Prostate gland (tissue), 2 donors: ENCODE measurements around the gene ABCC5.

Experiments
- POLR2A ChIP-seq: fragments of 450-650 bp; IDR thresholded peaks from one replicate; pipeline ENCODE4 v1.6.1; 2016; ENCODE audit warnings: antibody characterized with exemption, mild to moderate bottlenecking
- POLR2AphosphoS5 ChIP-seq: sonication (generic); formaldehyde crosslinking; IDR thresholded peaks from one replicate; pipeline ENCODE4 v1.6.1; 2017; ENCODE audit warnings: antibody characterized with exemption
- TF ChIP-seq, protein P1 (sequence below), 4 experiments: fragments of 200-600 bp in 2 of 4; fragments of 450-650 bp in 2 of 4; sonication (generic) in 2 of 4; IDR thresholded peaks; 1 replicate in 3 of 4; 2 replicates in 1 of 4; pipeline ENCODE4 v1.5.1; 2016 to 2019; ENCODE audit warnings: antibody characterized with exemption in 4 of 4, mild to moderate bottlenecking in 2 of 4, moderate library complexity in 2 of 4

DNA sequence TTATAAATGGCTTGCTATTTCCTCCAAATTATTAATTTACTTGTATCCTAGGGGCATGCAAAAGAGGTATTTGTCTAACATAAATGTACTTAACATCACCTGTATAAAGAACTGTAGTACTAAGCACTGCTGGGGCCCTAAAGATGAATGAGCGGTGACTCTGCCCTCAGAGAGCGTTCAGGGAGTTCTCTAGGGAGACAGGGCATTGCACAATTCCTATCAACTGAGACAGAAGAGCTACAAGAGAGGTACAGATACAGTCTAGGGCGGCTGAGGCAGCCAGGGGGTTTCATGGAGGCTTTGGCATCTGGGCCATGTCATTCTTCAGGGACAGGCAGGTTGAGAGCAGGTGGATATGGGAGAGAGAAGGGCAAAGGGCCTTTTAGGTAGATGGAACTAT, 93.1 kb downstream of the ABCC5 start:
- TF ChIP-seq, protein P1, sequence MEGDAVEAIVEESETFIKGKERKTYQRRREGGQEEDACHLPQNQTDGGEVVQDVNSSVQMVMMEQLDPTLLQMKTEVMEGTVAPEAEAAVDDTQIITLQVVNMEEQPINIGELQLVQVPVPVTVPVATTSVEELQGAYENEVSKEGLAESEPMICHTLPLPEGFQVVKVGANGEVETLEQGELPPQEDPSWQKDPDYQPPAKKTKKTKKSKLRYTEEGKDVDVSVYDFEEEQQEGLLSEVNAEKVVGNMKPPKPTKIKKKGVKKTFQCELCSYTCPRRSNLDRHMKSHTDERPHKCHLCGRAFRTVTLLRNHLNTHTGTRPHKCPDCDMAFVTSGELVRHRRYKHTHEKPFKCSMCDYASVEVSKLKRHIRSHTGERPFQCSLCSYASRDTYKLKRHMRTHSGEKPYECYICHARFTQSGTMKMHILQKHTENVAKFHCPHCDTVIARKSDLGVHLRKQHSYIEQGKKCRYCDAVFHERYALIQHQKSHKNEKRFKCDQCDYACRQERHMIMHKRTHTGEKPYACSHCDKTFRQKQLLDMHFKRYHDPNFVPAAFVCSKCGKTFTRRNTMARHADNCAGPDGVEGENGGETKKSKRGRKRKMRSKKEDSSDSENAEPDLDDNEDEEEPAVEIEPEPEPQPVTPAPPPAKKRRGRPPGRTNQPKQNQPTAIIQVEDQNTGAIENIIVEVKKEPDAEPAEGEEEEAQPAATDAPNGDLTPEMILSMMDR (IDR thresholded peaks at IDR 0.05): no peak
- TF ChIP-seq POLR2A (no peak), POLR2AphosphoS5 (no peak)
